ENCODE data around the gene CDHR2.

Gene CDHR2

GRCh38 chr5:176643491-176644219, 94.5 kb downstream of the CDHR2 start:
- H3K9me3 ChIP-seq (ENCODE audit: control insufficient read depth, insufficient read depth, low read length), result no peaks in the 10 kb centered on the region
- H3K4me1 ChIP-seq (ENCODE audit: control insufficient read depth, insufficient read depth, low read length), result peaks cover 33% of the 10 kb centered on the region
- H3K36me3 ChIP-seq (ENCODE audit: control insufficient read depth, insufficient read depth, low read length), result no peaks in the 10 kb centered on the region
- no peak overlapping the region for H3K27ac ChIP-seq (ENCODE audit: low read depth, low read length)
- no peaks in the 10 kb centered on the region for H3K27me3 ChIP-seq (ENCODE audit: control insufficient read depth, insufficient read depth, low read length)
- no peak overlapping the region for H3K4me3 ChIP-seq (ENCODE audit: low read depth, low read length)
- H3K9ac ChIP-seq (ENCODE audit: low read depth, low read length), result no peak overlapping the region

GRCh38 chr5:176644294-176644693, 95.2 kb downstream of the CDHR2 start:
- H3K4me1 ChIP-seq (ENCODE audit: control insufficient read depth, insufficient read depth, low read length), result peaks cover 29% of the 10 kb centered on the region
- no peak overlapping the region for H3K9ac ChIP-seq (ENCODE audit: low read depth, low read length)
- no peaks in the 10 kb centered on the region for H3K9me3 ChIP-seq (ENCODE audit: control insufficient read depth, insufficient read depth, low read length)
- H3K27me3 ChIP-seq (ENCODE audit: control insufficient read depth, insufficient read depth, low read length), result no peaks in the 10 kb centered on the region
- no peaks in the 10 kb centered on the region for H3K36me3 ChIP-seq (ENCODE audit: control insufficient read depth, insufficient read depth, low read length)
- no peak overlapping the region for H3K27ac ChIP-seq (ENCODE audit: low read depth, low read length)
- H3K4me3 ChIP-seq (ENCODE audit: low read depth, low read length), result no peak overlapping the region

GRCh38 chr5:176644878-176645670, 95.9 kb downstream of the CDHR2 start:
- Histone ChIP-seq H3K9ac (ENCODE audit: low read depth, low read length) (no peak overlapping the region), H3K27ac (ENCODE audit: low read depth, low read length) (no peak overlapping the region), H3K9me3 (ENCODE audit: control insufficient read depth, insufficient read depth, low read length) (no peaks in the 10 kb centered on the region), H3K4me3 (ENCODE audit: low read depth, low read length) (no peak overlapping the region), H3K4me1 (ENCODE audit: control insufficient read depth, insufficient read depth, low read length) (peaks cover 29% of the 10 kb centered on the region), H3K36me3 (ENCODE audit: control insufficient read depth, insufficient read depth, low read length) (no peaks in the 10 kb centered on the region), H3K27me3 (ENCODE audit: control insufficient read depth, insufficient read depth, low read length) (no peaks in the 10 kb centered on the region)

Data from HUES48 (cell line).